ENCODE measurements around the gene PRPS2.

PRPS2 gene

DNA sequence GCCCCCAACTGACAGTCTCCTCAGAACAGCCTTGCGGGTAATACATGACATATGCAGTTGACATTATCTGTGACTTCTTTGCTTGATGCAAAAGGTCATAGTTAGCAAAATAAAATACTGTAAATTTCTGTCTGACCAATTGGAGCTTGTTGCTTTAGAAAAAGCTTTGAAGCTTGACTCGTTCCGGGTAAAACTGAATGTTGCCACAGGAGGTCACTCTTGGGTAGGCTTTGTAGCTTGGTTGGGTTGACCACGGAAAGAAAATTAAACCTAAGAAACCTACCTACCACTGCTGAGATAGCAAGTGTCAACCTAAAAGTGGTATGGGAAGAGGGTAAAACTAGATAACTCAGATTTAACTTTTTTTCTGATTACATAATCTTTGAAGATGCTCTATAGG is 23.2 kb downstream of the PRPS2 start:
- peak; percentile 64 for DNase-seq (ENCODE audit: low spot score)

DNA sequence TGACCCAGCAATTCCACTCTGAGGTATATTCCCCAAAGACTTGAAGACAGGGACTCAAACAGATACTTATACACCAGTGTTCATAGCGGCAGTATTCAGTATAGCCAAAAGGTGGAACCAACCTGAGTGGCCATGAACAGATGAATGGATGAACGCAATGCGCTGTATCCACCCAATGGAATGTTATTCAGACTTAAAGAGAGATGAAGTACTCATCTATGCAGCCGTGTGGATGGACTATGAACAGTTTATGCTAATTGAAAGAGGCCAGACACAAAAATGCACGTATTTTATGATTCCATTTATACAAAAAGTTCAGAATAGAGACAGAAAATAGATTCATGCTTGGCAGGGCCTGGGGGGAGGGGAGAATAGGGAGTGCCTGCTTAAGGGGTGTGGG is 26.3 kb downstream of the PRPS2 start:
- no peak for DNase-seq (ENCODE audit: low spot score)

DNA sequence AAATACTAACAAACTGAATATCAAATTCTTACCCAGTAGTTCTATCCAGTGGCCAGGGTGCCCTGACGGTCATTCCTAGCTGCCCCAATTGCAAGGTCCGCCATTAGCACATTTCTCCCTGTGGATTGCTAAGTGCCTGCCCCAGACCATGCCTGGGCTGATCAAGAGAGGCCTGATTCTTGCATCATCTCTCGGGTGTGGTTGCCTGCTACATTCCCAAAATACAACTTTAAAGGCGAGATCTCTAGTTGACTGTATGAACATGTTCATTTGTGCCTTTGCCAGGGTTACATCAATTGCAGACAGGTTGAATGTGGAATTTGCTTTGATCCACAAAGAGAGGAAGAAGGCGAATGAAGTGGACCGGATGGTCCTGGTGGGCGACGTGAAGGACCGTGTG is 28.0 kb downstream of the PRPS2 start:
- DNase-seq (ENCODE audit: low spot score), result no peak

DNA sequence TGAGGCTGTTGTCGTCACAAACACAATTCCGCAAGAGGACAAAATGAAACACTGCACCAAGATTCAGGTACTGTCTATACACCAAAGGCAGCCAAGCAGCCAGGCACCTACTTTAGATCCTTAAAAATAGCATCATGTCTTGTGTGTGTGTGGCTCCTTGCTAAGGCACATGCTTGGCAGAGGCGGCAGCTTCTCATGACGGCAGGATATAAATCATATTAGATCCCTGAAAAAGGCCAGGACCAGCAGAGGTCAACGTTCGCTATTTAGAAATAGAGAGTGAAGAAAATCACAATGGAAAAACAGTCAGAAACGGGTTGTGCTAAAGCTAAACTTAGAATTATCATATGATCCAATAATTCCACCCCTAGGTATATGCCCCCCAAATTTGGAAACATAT is 29.5 kb downstream of the PRPS2 start:
- DNase-seq (ENCODE audit: low spot score), result no peak

- peak; percentile 13 for DNase-seq (ENCODE audit: low spot score)
Measured at GRCh38 chrX:12824944-12825343, 33.7 kb downstream of the PRPS2 start.

- DNase-seq (ENCODE audit: low spot score), result no peak
Measured at GRCh38 chrX:12825801-12826200, 34.6 kb downstream of the PRPS2 start.

- DNase-seq (ENCODE audit: low spot score), result no peak
Measured at GRCh38 chrX:12843061-12843667, 52.0 kb downstream of the PRPS2 start.

GRCh38 chrX:12843668-12844279 is 52.6 kb downstream of the PRPS2 start:
- DNase-seq (ENCODE audit: low spot score), result no peak

DNA sequence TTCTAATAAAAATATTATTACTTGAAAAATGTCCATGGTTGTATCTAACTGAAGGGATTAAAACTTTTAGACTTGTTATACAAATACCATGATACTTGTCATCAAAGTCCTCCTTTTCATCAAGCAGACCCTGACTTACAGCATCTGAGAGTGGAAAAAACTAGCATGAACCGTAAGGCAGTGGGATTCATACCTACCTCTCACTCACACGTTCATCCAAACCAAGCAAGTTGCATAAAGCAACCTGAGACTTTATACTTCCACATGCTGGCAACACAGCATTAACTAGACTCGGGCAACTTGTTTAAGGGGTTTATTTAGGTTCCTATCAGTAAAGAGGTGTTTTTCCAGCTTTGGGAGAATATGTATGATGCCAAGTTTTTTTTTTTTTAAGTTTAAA is 53.1 kb downstream of the PRPS2 start:
- no peak for DNase-seq (ENCODE audit: low spot score)

DNA sequence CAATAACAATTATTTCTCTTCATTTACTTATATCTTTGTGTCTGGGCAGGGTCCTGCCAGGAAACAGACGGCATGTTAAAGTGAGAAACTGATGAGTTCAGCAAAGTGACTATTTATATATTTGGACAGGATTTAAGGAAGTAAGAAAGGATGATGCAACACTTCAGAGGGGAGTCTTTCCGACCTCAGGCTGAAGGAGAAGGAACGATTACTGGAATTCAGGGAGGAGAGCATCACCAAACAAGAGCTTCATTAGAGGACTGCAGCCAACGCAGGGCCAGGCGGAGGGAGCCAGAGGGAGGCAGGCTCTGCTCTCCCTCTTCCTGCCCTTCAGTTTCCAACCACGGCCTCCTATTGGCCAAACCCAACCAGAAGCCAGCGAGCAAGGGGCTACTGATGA is 74.1 kb downstream of the PRPS2 start:
- DNase-seq (ENCODE audit: low spot score), result peak; percentile 48

DNA sequence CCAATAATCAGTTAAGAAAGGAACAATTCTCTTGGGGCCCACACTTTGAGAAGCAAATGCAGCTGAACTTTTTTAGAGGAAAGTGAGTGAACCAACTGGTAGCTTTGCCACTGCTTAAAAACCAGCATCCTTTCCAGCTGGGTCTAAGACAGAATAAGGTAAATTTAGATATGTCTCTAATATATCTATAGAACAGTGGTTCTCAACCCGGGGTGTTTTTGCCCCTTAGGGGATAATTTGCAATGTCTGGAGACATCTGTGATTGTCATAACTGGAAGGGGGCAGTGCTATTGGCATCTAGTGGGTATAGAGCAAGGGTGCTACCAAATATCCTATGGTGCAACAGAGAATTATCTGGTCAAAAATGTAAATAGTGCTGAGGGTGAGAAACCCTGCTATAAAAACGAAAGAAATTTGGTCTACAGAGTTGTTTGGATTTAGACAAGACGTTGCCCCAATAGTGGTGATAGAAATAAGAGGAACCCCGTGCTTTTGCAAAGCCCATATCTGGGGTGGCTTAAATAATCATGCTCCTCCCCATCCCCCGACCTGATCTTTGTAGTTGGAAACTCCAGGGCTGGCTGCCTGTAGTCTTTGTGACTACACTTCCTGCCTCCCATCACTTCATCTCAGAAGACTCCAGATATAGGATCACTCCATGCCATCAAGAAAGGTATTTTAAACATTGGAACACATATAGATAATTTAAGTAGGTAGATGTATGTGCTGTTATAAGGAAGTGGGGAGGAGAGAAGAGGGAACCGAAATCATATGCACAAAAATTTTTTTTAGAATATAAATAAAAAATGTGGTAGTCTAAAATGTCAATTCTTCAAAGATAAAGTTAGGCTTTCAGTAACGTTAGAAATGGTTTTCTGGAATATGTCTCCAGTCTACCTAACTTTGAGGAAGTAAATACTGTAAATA is 75.5 kb downstream of the PRPS2 start, which contains the start of gene TLR7:
TSS of gene TLR7 (plus strand) at position 622 of the 927 bp plus-strand sequence. CDS start 507 bp downstream, outside the sequence.
- DNase-seq (ENCODE audit: low spot score), result peak; percentile 31

DNA sequence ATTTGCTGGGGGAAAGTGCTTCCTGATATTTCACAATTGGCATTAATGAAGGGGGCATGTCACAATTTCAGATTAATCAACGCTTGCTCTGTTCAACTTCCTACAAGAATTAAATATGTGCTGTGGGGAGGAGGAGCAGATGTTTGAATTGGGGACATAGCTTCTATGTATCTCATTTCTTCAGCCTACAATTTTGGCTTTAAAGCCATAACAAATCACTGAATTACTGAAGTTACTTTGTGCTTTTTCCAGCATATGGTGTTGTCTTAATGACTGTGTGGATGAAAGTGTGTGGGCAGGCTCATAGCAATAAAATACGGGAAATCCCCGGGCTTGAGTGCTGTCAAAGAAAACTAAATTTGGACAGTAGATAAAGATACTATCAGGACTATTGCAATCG is 76.5 kb downstream of the PRPS2 start:
- no peak for DNase-seq (ENCODE audit: low spot score)

GRCh38 chrX:12868747-12869146 is 77.5 kb downstream of the PRPS2 start:
- no peak for DNase-seq (ENCODE audit: low spot score)

DNA sequence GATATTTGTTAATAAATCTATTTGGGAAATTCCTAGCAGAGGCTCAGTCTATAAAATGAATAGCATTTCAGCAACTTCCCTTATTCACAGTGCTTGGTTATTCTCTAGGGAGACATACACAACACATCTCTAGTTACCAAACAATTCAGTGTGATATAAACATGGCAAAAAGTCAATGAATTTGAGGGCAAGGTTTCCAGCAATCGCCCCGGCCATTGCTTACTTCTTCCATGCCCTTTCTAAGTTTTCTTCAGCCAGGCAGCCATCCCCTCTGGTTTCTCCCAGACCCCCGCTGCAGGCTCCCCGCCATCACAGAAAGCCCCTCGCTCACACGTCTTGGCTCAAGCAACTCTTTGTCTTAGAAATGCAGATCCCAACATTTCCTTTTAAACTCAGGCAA is 80.0 kb downstream of the PRPS2 start:
- DNase-seq (ENCODE audit: low spot score), result no peak

- DNase-seq (ENCODE audit: low spot score), result no peak
Measured at GRCh38 chrX:12872741-12873140, 81.5 kb downstream of the PRPS2 start.
